ENCODE results near the gene ZBTB11. TPM values are rescaled to one million over a fixed set of nuclear protein-coding genes. Genes with fewer than 3 reads are reported as not detected.

Gene ZBTB11
- polyA plus RNA-seq, 1 of the 3 experiments (the other 2 are of a cell fraction), result 4.9 TPM

DNA sequence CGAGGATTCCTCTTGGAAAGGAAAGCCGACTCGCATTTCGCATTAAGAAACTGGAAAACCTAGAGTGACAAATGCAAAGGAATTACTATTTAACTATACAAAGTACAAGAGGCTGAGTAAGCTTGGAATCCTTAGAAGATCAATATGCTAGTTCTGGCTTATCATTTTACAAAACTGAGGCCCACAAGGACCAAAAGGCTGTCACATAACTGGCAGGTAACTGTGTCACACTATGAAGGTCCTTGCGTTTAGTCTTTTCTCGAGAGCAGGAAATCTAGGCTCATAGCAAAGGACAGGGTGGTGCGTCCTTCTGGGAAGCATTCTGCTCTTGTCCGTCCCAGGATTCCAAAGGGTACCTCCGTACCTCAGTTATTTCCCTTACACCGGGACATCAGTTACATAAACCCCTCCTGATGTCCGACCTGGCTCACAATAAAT lies 9.0 kb upstream of the ZBTB11 start:
- Histone ChIP-seq H3K9me3 (no peaks in the 10 kb centered on the region), H3K4me2 (peak overlapping the region; percentile 87), H3F3A (replicated peaks; ENCODE audit: insufficient read depth) (peaks cover 38% of the 10 kb centered on the region), H3K27ac (ENCODE audit: low read depth in 2 of 2, low read length in 1 of 2) (peak overlapping the region; percentile 87 to 94), H3K9me2 (no peaks in the 10 kb centered on the region), H3K4me3 (ENCODE audit: low read depth in 2 of 2, low read length in 1 of 2) (peak overlapping the region; percentile 80 to 83), H3K27me3 (ENCODE audit: insufficient read depth) (no peaks in the 10 kb centered on the region), H3K9ac (peak overlapping the region; percentile 95), H3K79me2 (ENCODE audit: insufficient read depth) (peaks cover 54% of the 10 kb centered on the region), H2AFZ (ENCODE audit: low read depth) (peak overlapping the region; percentile 66; the same call in 1 of the 2 replicates), H3K36me3 (replicated peaks in 1 of 2; ENCODE audit: control insufficient read depth in 1 of 2, insufficient read depth in 2 of 2, low read length in 1 of 2) (peaks cover 37 to 52% of the 10 kb centered on the region in 2 experiments), H3K4me1 (ENCODE audit: control insufficient read depth in 1 of 2, insufficient read depth in 2 of 2, low read depth in 1 of 2, low read length in 1 of 2) (peaks cover 16% of the 10 kb centered on the region in 2 experiments; a peak in 3 of 4 replicates), H4K20me1 (ENCODE audit: insufficient read depth) (peaks cover 48% of the 10 kb centered on the region)
- ChIA-PET POLR2A (interaction anchor here (1.3 to 3.3 kb wide), 3 partner anchors 9 to 112 kb away, joined by 6 to 49 read pairs (median 7); partner anchors contain the start of genes CEP97, PCNP and ZBTB11), CTCF (interaction anchor here (0.9 to 2.8 kb wide), 6 partner anchors 10 to 544 kb away, joined by 3 to 21 read pairs (median 6); partner anchors contain the start of genes PCNP and ZBTB11)
- WGBS (ENCODE audit: low lambda C conversion rate), result under 1% methylated on average over 11 of the region's 11 CpGs
- no peak for DNase-seq
- TF ChIP-seq EP300 (IDR thresholded peaks at IDR 0.05; ENCODE audit: borderline replicate concordance in 1 of 2, low read depth in 1 of 2, low read length in 1 of 2), result no peak
- no peak for TF ChIP-seq ELF1 (IDR thresholded peaks at IDR 0.05)
- no peak for TF ChIP-seq RAD21 (IDR thresholded peaks at IDR 0.05; ENCODE audit: low read length)
- TF ChIP-seq FOSL2 (IDR thresholded peaks at IDR 0.05; ENCODE audit: borderline replicate concordance, low read depth), result no peak
- TF ChIP-seq JUND (IDR thresholded peaks at IDR 0.05), result no peak
- TF ChIP-seq, protein P1, sequence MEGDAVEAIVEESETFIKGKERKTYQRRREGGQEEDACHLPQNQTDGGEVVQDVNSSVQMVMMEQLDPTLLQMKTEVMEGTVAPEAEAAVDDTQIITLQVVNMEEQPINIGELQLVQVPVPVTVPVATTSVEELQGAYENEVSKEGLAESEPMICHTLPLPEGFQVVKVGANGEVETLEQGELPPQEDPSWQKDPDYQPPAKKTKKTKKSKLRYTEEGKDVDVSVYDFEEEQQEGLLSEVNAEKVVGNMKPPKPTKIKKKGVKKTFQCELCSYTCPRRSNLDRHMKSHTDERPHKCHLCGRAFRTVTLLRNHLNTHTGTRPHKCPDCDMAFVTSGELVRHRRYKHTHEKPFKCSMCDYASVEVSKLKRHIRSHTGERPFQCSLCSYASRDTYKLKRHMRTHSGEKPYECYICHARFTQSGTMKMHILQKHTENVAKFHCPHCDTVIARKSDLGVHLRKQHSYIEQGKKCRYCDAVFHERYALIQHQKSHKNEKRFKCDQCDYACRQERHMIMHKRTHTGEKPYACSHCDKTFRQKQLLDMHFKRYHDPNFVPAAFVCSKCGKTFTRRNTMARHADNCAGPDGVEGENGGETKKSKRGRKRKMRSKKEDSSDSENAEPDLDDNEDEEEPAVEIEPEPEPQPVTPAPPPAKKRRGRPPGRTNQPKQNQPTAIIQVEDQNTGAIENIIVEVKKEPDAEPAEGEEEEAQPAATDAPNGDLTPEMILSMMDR (IDR thresholded peaks at IDR 0.05), result no peak
- TF ChIP-seq GABPA (IDR thresholded peaks at IDR 0.05; ENCODE audit: low read depth), result no peak
- TF ChIP-seq YY1 (IDR thresholded peaks at IDR 0.05; ENCODE audit: low read depth), result no peak
- no peak for TF ChIP-seq RXRA (IDR thresholded peaks at IDR 0.05; ENCODE audit: borderline replicate concordance, low read depth)
- no peak for TF ChIP-seq FOXM1 (IDR thresholded peaks at IDR 0.05; ENCODE audit: low read depth)
- TF ChIP-seq TEAD4 (IDR thresholded peaks at IDR 0.05; ENCODE audit: borderline replicate concordance, insufficient read depth), result no peak
- no peak for TF ChIP-seq TAF1 (IDR thresholded peaks at IDR 0.05; ENCODE audit: borderline replicate concordance, low read depth, low read length)
- TF ChIP-seq TCF12 (IDR thresholded peaks at IDR 0.05), result no peak
- TF ChIP-seq, protein P2, sequence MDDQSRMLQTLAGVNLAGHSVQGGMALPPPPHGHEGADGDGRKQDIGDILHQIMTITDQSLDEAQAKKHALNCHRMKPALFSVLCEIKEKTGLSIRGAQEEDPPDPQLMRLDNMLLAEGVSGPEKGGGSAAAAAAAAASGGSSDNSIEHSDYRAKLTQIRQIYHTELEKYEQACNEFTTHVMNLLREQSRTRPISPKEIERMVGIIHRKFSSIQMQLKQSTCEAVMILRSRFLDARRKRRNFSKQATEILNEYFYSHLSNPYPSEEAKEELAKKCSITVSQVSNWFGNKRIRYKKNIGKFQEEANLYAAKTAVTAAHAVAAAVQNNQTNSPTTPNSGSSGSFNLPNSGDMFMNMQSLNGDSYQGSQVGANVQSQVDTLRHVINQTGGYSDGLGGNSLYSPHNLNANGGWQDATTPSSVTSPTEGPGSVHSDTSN (IDR thresholded peaks at IDR 0.05), result no peak
- TF ChIP-seq MEF2A (IDR thresholded peaks at IDR 0.05; ENCODE audit: borderline replicate concordance, low read depth), result no peak
- TF ChIP-seq POLR2AphosphoS5 (IDR thresholded peaks at IDR 0.05; ENCODE audit: low read depth, low read length), result no peak
- no peak for TF ChIP-seq NFIC (IDR thresholded peaks at IDR 0.05; ENCODE audit: borderline replicate concordance)
- TF ChIP-seq, protein P3, sequence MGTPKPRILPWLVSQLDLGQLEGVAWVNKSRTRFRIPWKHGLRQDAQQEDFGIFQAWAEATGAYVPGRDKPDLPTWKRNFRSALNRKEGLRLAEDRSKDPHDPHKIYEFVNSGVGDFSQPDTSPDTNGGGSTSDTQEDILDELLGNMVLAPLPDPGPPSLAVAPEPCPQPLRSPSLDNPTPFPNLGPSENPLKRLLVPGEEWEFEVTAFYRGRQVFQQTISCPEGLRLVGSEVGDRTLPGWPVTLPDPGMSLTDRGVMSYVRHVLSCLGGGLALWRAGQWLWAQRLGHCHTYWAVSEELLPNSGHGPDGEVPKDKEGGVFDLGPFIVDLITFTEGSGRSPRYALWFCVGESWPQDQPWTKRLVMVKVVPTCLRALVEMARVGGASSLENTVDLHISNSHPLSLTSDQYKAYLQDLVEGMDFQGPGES (IDR thresholded peaks at IDR 0.05; ENCODE audit: low read depth, low read length), result no peak
